Natural killer cell treated with Interleukin-12 subunit alpha and Interleukin-12 subunit beta and Interleukin-15 and Interleukin-18, amount 100 ng/mL, for 72 hours (primary cell): ENCODE data around the gene CLEC20A. TPM values are rescaled to one million over a fixed set of nuclear protein-coding genes. Genes with fewer than 3 reads are reported as not detected.
"Not testable (repeated sequence)": the region's sequence is repeated elsewhere in the genome, so short reads cannot be mapped to it uniquely, and the experiment has no call there.

Experiments
- ATAC-seq, 2 donors: fragments of 150-1000 bp; cut with Tn5 transposase in 1 of 2; sonication (Bioruptor Pico), chemical (Tn5 transposase) in 1 of 2; 2 replicates each; pipeline ENCODE4 v1.10.0; 2021
- DNase-seq: peaks from one replicate; pipeline ENCODE4 v3.0.0; 2022; ENCODE audit warnings: low spot score
- H3K27ac Mint-ChIP-seq, 2 donors: 1 replicate in 1 of 2; 2 replicates in 1 of 2; pipeline ENCODE4 v1.8.0; 2022; ENCODE audit warnings: mixed read lengths in 2 of 2, mild to moderate bottlenecking in 1 of 2, moderate library complexity in 1 of 2
- H3K27me3 Mint-ChIP-seq, 2 donors: 1 replicate in 1 of 2; 2 replicates in 1 of 2; pipeline ENCODE4 v1.8.0; 2022; ENCODE audit warnings: mixed read lengths in 2 of 2
- H3K36me3 Mint-ChIP-seq: one replicate; pipeline ENCODE4 v1.8.0; 2022; ENCODE audit warnings: mixed read lengths
- H3K4me1 Mint-ChIP-seq, 2 donors: 1 replicate in 1 of 2; 2 replicates in 1 of 2; pipeline ENCODE4 v1.8.0; 2022; ENCODE audit warnings: low read depth in 2 of 2, mixed read lengths in 2 of 2, mild to moderate bottlenecking in 1 of 2
- H3K4me3 Mint-ChIP-seq: one replicate; pipeline ENCODE4 v1.8.0; 2022; ENCODE audit warnings: mixed read lengths
- H3K9me3 Mint-ChIP-seq: 2 replicates; pipeline ENCODE4 v1.8.0; 2022; ENCODE audit warnings: mixed read lengths
- total RNA-seq, 2 donors: library from RNA; stranded (reverse); gene quantifications; one replicate each; pipeline ENCODE4 v1.2.3, GENCODE V29; 2022

Gene CLEC20A
- total RNA-seq, 2 donors from 2014 or later = not detected

DNA sequence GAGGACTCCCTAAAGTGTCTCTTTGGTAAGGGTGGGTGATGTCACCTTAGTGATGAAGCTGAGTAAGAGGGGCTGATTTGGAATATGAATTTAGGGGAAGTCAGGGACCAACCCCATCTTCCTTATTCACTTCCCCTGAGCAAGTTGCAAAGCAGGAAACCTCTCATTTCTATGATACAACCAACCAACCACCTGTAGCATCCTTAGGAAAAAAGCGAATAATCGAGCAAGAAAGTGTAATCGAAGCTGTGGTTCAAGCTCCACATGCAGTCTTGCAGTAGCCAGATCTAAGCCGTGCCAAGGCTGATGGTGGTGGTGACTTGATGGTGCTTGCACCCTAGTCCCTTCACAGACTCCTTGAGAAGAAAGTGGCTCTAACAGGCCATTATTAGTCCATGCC lies 19.3 kb upstream of the CLEC20A start:
- Mint-ChIP-seq H3K27me3 (peaks cover 8 to 10% of the 10 kb centered on the region in 2 donors), H3K27ac (no peak overlapping the region), H3K4me1 (no peaks in the 10 kb centered on the region), H3K4me3 (no peak overlapping the region), H3K9me3 (no peaks in the 10 kb centered on the region), H3K36me3 (no peaks in the 10 kb centered on the region)
- DNase-seq (peak; percentile 42), ATAC-seq (no peak)

GRCh38 chr1:178513278-178513983 lies 16.7 kb upstream of the CLEC20A start:
- Mint-ChIP-seq H3K4me1 (no peaks in the 10 kb centered on the region), H3K4me3 (no peak overlapping the region), H3K27ac (no peak overlapping the region), H3K36me3 (no peaks in the 10 kb centered on the region), H3K9me3 (no peaks in the 10 kb centered on the region), H3K27me3 (peaks cover 1 to 5% of the 10 kb centered on the region in 2 donors)
- no peak for DNase-seq
- no peak for ATAC-seq

DNA sequence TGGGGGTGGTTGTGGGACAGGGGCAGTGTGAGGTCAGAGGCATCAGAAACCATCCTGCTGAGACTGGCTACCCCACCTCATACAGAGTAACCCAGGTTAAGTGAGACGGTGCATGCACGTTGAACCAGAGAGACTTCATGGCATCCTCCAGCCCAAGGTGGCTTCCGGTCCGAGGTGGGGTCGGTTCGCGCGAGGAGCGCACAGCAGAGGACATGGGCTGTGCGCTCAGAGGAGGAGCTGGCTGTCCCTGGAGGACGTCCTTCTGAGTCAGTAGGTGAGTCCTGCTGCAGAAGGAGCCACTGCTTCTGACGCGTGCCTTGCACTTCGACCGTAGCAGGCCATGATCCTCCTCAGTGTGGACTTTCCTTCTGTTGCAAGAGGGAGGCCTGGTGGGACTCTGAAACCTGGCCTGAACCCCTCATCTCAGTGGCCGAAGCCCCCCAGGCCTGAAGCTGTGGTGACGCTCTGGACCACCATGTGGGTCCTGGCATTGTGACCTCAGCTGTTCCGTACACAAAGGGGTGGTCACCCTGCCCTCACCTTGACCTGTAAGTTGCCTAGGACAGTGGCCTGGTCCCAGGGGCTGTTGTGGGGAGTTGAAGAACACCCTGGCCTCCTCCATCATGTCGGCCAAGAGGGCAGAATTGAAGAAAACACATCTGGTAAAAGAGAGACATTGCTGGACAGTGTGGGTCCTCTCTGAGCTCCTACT lies 16.0 kb upstream of the CLEC20A start, which contains the start of gene TEX35:
Gene TEX35 (plus strand): TSS at position 544 of the 712 bp plus-strand sequence. CDS start 80 bp downstream, at position 624.
- ATAC-seq = no peak
- no peak for DNase-seq
- H3K9me3 Mint-ChIP-seq = no peaks in the 10 kb centered on the region
- no peak within 1 kb of the TSS for H3K27ac Mint-ChIP-seq
- H3K4me1 Mint-ChIP-seq = no peaks in the 10 kb centered on the region
- H3K27me3 Mint-ChIP-seq = peaks cover 0 to 5% of the 10 kb centered on the region in 2 donors
- no peak within 1 kb of the TSS for H3K4me3 Mint-ChIP-seq
- H3K36me3 Mint-ChIP-seq = no peaks in the 10 kb centered on the region

- Mint-ChIP-seq H3K4me1 (no peaks in the 10 kb centered on the region), H3K4me3 (no peak overlapping the region), H3K27ac (no peak overlapping the region), H3K9me3 (no peaks in the 10 kb centered on the region), H3K36me3 (no peaks in the 10 kb centered on the region), H3K27me3 (peaks cover 0 to 3% of the 10 kb centered on the region in 2 donors)
- no peak for ATAC-seq
- DNase-seq = peak; percentile 22
Observed at GRCh38 chr1:178510155-178510554, 13.4 kb upstream of the CLEC20A start.

- Mint-ChIP-seq H3K27me3 (peaks cover 0 to 3% of the 10 kb centered on the region in 2 donors), H3K36me3 (no peaks in the 10 kb centered on the region), H3K27ac (no peak overlapping the region), H3K9me3 (no peaks in the 10 kb centered on the region), H3K4me3 (no peak overlapping the region), H3K4me1 (no peaks in the 10 kb centered on the region)
- DNase-seq (peak; percentile 20), ATAC-seq (no peak)
Observed at GRCh38 chr1:178509414-178510007, 12.7 kb upstream of the CLEC20A start.

GRCh38 chr1:178506669-178507068 lies 9.9 kb upstream of the CLEC20A start:
- Mint-ChIP-seq H3K4me3 (no peak overlapping the region), H3K4me1 (no peaks in the 10 kb centered on the region), H3K9me3 (no peaks in the 10 kb centered on the region), H3K36me3 (no peaks in the 10 kb centered on the region), H3K27ac (no peak overlapping the region), H3K27me3 (no peaks in the 10 kb centered on the region)
- ATAC-seq (no peak), DNase-seq (peak; percentile 39)

DNA sequence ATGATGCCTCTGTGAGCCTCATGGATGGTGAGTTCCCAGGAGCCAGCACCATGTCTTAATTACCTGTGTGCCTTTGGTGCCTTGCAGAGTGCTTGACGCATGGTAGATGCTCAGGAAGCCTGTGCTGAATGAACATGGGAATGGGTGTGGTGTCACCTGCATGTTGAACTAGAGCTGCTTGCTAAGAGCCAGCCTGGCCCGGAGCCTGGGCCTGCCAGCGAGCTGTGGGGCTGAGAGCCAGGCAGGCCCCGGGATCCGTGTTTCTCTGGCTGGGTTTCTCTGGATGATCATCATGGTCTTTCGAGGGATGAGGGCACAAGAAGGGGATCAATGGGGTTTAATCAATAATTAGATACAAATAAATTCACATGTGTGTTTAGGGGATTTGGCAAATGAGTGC lies 9.4 kb upstream of the CLEC20A start:
- Mint-ChIP-seq H3K27ac (no peak overlapping the region), H3K4me1 (no peaks in the 10 kb centered on the region), H3K36me3 (no peaks in the 10 kb centered on the region), H3K27me3 (no peaks in the 10 kb centered on the region), H3K9me3 (no peaks in the 10 kb centered on the region), H3K4me3 (no peak overlapping the region)
- DNase-seq (peak; percentile 13), ATAC-seq (no peak)

DNA sequence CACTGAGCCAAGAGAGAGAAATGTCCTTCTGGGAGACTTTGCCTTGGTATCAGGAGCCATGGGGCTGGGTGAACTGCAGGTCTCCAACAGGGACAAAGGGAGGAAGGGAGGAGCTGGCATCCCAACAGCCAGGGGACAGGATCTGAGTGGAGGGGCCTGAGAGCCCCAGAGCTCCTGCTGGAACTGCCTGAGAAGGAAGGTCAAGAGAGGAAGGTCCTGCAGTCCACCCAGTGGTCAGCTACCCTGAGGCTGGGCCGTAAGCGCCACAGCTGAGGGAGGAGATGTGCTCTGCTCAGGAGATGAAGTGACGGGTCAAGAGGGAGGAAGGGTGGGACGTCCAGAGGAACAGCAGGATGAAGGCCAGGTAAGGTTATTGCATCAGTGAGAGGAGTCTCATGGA lies 7.5 kb upstream of the CLEC20A start:
- Mint-ChIP-seq H3K27ac (no peak overlapping the region), H3K9me3 (no peaks in the 10 kb centered on the region), H3K4me1 (no peaks in the 10 kb centered on the region), H3K36me3 (no peaks in the 10 kb centered on the region), H3K4me3 (no peak overlapping the region), H3K27me3 (no peaks in the 10 kb centered on the region)
- DNase-seq (peak; percentile 48), ATAC-seq (no peak)

GRCh38 chr1:178503849-178504248 lies 7.1 kb upstream of the CLEC20A start:
- Mint-ChIP-seq H3K9me3 (no peaks in the 10 kb centered on the region), H3K27ac (no peak overlapping the region), H3K4me3 (no peak overlapping the region), H3K27me3 (no peaks in the 10 kb centered on the region), H3K36me3 (no peaks in the 10 kb centered on the region), H3K4me1 (no peaks in the 10 kb centered on the region)
- DNase-seq (peak; percentile 10), ATAC-seq (no peak)

GRCh38 chr1:178503316-178503715 lies 6.6 kb upstream of the CLEC20A start:
- H3K27me3 Mint-ChIP-seq, H3K4me1 Mint-ChIP-seq, H3K9me3 Mint-ChIP-seq, H3K4me3 Mint-ChIP-seq, H3K36me3 Mint-ChIP-seq, H3K27ac Mint-ChIP-seq, ATAC-seq: not testable (repeated sequence)
- DNase-seq = peak; percentile 31

DNA sequence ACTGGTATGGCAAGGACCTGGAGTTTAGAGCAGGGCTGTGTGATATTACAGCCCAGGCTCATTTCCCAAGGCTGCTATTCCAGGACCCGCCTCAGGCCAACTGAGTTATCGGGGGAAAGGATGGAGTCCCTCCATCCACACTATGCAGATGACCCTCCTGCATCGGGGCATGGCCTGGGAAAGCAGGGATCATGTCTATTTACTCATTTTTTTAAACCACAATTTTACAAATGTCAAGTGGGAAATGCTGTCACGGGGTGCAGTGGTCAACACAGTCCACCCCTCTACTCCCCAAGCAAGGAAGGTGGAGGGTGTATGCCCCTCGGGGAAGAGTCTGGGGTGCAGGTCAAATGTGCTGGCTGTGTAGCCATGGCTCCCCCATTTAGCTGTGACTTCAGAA lies 6.1 kb upstream of the CLEC20A start:
- Mint-ChIP-seq H3K27ac (no peak overlapping the region), H3K9me3 (no peaks in the 10 kb centered on the region), H3K4me1 (no peaks in the 10 kb centered on the region), H3K36me3 (no peaks in the 10 kb centered on the region), H3K27me3 (no peaks in the 10 kb centered on the region), H3K4me3 (no peak overlapping the region)
- ATAC-seq (no peak), DNase-seq (peak; percentile 44)

DNA sequence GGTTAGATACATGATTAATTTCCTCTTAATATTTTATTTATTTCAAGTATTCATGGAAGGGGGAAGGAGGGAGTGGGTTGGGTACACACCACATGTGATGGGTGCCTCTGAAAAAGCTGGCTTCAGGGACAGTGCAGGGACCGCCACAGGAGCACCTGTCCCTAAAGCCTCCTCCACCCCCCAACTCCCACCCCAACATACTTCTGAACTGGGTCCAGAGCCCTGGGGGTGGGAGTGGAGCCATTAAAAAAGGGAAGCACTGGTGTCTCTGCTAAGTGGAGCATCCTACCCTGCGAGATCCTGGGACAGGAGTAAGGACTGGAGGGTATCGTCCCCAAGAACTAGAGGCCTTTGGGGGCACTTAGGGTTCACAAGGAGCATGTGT lies 5.6 kb upstream of the CLEC20A start:
- Mint-ChIP-seq H3K27ac (no peak overlapping the region), H3K27me3 (no peaks in the 10 kb centered on the region), H3K36me3 (no peaks in the 10 kb centered on the region), H3K4me3 (no peak overlapping the region), H3K4me1 (no peaks in the 10 kb centered on the region), H3K9me3 (no peaks in the 10 kb centered on the region)
- ATAC-seq (no peak), DNase-seq (peak; percentile 5)

- Mint-ChIP-seq H3K9me3 (no peaks in the 10 kb centered on the region), H3K27me3 (no peaks in the 10 kb centered on the region), H3K4me1 (no peaks in the 10 kb centered on the region), H3K27ac (no peak overlapping the region), H3K36me3 (no peaks in the 10 kb centered on the region), H3K4me3 (no peak overlapping the region)
- ATAC-seq (peak; percentile 55 to 57), DNase-seq (peak; percentile 78)
Observed at GRCh38 chr1:178501705-178502329, 5.1 kb upstream of the CLEC20A start.
